Fibroblast of lung (primary cell): ENCODE data around the gene TP53BP2. TPM values are rescaled to one million over a fixed set of nuclear protein-coding genes. Genes with fewer than 3 reads are reported as not detected.
"Not testable (repeated sequence)": the region's sequence is repeated elsewhere in the genome, so short reads cannot be mapped to it uniquely, and the experiment has no call there.

ENCODE experiments used
- DNase-seq, 2 donors: peaks; one replicate each; pipeline versions ENCODE4 v3.0.0 to v3.0.0-alpha.2; 2010; ENCODE audit warnings: low read depth in 2 of 2
- H2AFZ ChIP-seq: 2 replicates; pipeline ENCODE4 v1.5.1; 2012; ENCODE audit warnings: low read length, control low read depth, inconsistent platforms
- H3K27ac ChIP-seq: 2 replicates; pipeline ENCODE4 v1.5.1; 2011; ENCODE audit warnings: low read length, control low read depth; ENCODE audit not compliant: insufficient read depth
- H3K27me3 ChIP-seq: 2 replicates; pipeline ENCODE4 v1.5.1; 2011; ENCODE audit warnings: mild to moderate bottlenecking, low read length; ENCODE audit not compliant: control insufficient read depth, insufficient read depth
- H3K36me3 ChIP-seq: 2 replicates; pipeline ENCODE4 v1.5.1; 2011; ENCODE audit warnings: low read length; ENCODE audit not compliant: control insufficient read depth, insufficient read depth
- H3K4me1 ChIP-seq: 2 replicates; pipeline ENCODE4 v1.5.1; 2011; ENCODE audit warnings: low read length; ENCODE audit not compliant: control insufficient read depth, insufficient read depth; ENCODE audit errors: extremely low read depth
- H3K4me2 ChIP-seq: 2 replicates; pipeline ENCODE4 v1.5.1; 2011; ENCODE audit warnings: low read length, control low read depth; ENCODE audit not compliant: insufficient read depth; ENCODE audit errors: extremely low read depth
- H3K4me3 ChIP-seq, 4 experiments: fragments of 200-600 bp in 1 of 4; sonication (generic) in 1 of 4; replicated peaks in 1 of 4; 2 replicates each; pipeline ENCODE4 v1.5.1; 2011 to 2016; ENCODE audit warnings: low read length in 4 of 4, low read depth in 3 of 4, mild to moderate bottlenecking in 3 of 4, control low read depth in 2 of 4, inconsistent platforms in 1 of 4, mixed read lengths in 1 of 4; ENCODE audit not compliant: insufficient read depth in 1 of 4; ENCODE audit errors: control extremely low read depth in 1 of 4
- H3K79me2 ChIP-seq: 2 replicates; pipeline ENCODE4 v1.5.1; 2012; ENCODE audit warnings: mild to moderate bottlenecking, low read length, inconsistent platforms; ENCODE audit not compliant: control insufficient read depth, insufficient read depth
- H3K9ac ChIP-seq: 2 replicates; pipeline ENCODE4 v1.5.1; 2011; ENCODE audit warnings: mild to moderate bottlenecking, low read length, control low read depth; ENCODE audit not compliant: insufficient read depth
- H3K9me3 ChIP-seq: 2 replicates; pipeline ENCODE4 v1.5.1; 2012; ENCODE audit warnings: low read depth, low read length; ENCODE audit not compliant: control insufficient read depth, insufficient read depth
- H4K20me1 ChIP-seq: 2 replicates; pipeline ENCODE4 v1.5.1; 2011; ENCODE audit warnings: low read length; ENCODE audit not compliant: control insufficient read depth, insufficient read depth; ENCODE audit errors: extremely low read depth
- CTCF ChIP-seq, 2 donors: IDR thresholded peaks in 1 of 2; conservative IDR thresholded peaks in 1 of 2; 1 replicate in 1 of 2; 2 replicates in 1 of 2; pipeline ENCODE4 v1.5.1; 2011 to 2012; ENCODE audit warnings: low read length in 2 of 2, control low read depth in 1 of 2, inconsistent platforms in 1 of 2, low read depth in 1 of 2, mild to moderate bottlenecking in 1 of 2
- EZH2 ChIP-seq: IDR thresholded peaks from 2 replicates; pipeline ENCODE4 v1.5.1; 2012; ENCODE audit warnings: low read length, control low read depth, mild to moderate bottlenecking; ENCODE audit errors: missing control alignments
- polyA plus RNA-seq, 2 donors: library from polyadenylated mRNA; depleted of rRNA in 1 of 2; stranded (reverse) in 1 of 2; unstranded in 1 of 2; fragments of >200 nt; gene quantifications; 2 replicates each; pipeline ENCODE4 v1.2.1, GENCODE V29; 2011 to 2012; ENCODE audit warnings: missing spikeins in 1 of 2
- total RNA-seq: library from RNA; depleted of rRNA; stranded (reverse); fragments of >200 nt; gene quantifications from 2 replicates; pipeline ENCODE4 v1.2.1, GENCODE V29; 2014

The TP53BP2 gene
- total and polyA plus RNA-seq, 2 donors (not counting 1 experiment from before 2014, with no cell fraction given), result 28.4 to 30.4 TPM

GRCh38 chr1:223864599-223865368 lies 19.0 kb upstream of the TP53BP2 start:
- DNase-seq, H3K27ac ChIP-seq, H3K9ac ChIP-seq, H3K36me3 ChIP-seq, H3K4me1 ChIP-seq, H3K9me3 ChIP-seq, H2AFZ ChIP-seq, H3K4me3 ChIP-seq, H3K4me2 ChIP-seq, H3K79me2 ChIP-seq, H4K20me1 ChIP-seq: not testable (repeated sequence)
- H3K27me3 ChIP-seq, result peaks cover 11% of the 10 kb centered on the region

- Histone ChIP-seq H3K36me3 (no peaks in the 10 kb centered on the region), H4K20me1 (no peaks in the 10 kb centered on the region), H3K9ac (no peak overlapping the region), H2AFZ (no peak overlapping the region), H3K9me3 (no peaks in the 10 kb centered on the region), H3K79me2 (no peaks in the 10 kb centered on the region), H3K27ac (no peak overlapping the region), H3K4me1 (no peaks in the 10 kb centered on the region), H3K4me3 (no peak overlapping the region), H3K4me2 (no peak overlapping the region), H3K27me3 (peaks cover 6% of the 10 kb centered on the region)
- DNase-seq, result no peak
- TF ChIP-seq CTCF (conservative IDR thresholded peaks at IDR 0.05 in 1 of 2, IDR thresholded peaks at IDR 0.05 in 1 of 2; ENCODE audit: low read depth in 1 of 2, low read length in 2 of 2) (no peak), EZH2 (no peak)
Observed at GRCh38 chr1:223864084-223864483, 18.3 kb upstream of the TP53BP2 start.

- Histone ChIP-seq H3K36me3 (no peaks in the 10 kb centered on the region), H3K27ac (no peak overlapping the region), H3K4me2 (no peak overlapping the region), H3K4me1 (no peaks in the 10 kb centered on the region), H3K9me3 (no peaks in the 10 kb centered on the region), H2AFZ (no peak overlapping the region), H3K79me2 (no peaks in the 10 kb centered on the region), H4K20me1 (no peaks in the 10 kb centered on the region), H3K27me3 (peaks cover 4% of the 10 kb centered on the region), H3K9ac (no peak overlapping the region), H3K4me3 (no peak overlapping the region)
- no peak for DNase-seq
- TF ChIP-seq CTCF (conservative IDR thresholded peaks at IDR 0.05 in 1 of 2, IDR thresholded peaks at IDR 0.05 in 1 of 2; ENCODE audit: low read depth in 1 of 2, low read length in 2 of 2), result no peak
- TF ChIP-seq EZH2, result no peak
Observed at GRCh38 chr1:223861904-223862303, 16.2 kb upstream of the TP53BP2 start.
